ENCODE data around the gene NABP1.

GRCh38 chr2:191730263-191730662, 52.3 kb downstream of the NABP1 start:
- TF ChIP-seq REST (IDR thresholded peaks at IDR 0.05) (no peak), PBX3 (IDR thresholded peaks at IDR 0.05) (no peak)
